Activated CD4-positive, CD25-positive, alpha-beta regulatory T cell treated with anti-CD3 and anti-CD28 coated beads, Interleukin-2, amount 50 U/mL, for 72 hours (primary cell): ENCODE measurements around the gene GSTA3.
"Not testable (repeated sequence)": the region's sequence is repeated elsewhere in the genome, so short reads cannot be mapped to it uniquely, and the experiment has no call there.

Experiments used
- DNase-seq: peaks from one replicate; pipeline ENCODE4 v3.0.0; 2021

GSTA3 gene

DNA sequence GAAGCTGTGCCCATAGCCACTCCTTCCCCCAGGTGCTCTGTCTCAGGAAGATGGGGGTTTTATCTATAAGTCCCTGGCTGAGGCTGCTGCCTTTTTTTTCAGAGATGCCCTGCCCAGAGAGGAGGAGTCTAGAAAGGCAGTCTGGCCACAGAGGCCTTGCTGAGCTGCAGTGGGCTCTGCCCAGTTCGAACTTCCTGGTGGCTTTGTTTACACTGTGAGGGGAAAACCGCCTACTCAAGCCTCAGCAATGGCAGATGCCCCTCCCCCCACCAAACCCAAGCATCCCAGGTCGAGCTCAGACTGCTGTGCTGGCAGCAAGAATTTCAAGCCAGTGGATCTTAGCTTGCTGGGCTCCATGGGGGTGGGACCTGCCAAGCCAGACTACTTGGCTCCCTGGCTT lies 53.4 kb downstream of the GSTA3 start:
- not testable (repeated sequence) for DNase-seq

DNA sequence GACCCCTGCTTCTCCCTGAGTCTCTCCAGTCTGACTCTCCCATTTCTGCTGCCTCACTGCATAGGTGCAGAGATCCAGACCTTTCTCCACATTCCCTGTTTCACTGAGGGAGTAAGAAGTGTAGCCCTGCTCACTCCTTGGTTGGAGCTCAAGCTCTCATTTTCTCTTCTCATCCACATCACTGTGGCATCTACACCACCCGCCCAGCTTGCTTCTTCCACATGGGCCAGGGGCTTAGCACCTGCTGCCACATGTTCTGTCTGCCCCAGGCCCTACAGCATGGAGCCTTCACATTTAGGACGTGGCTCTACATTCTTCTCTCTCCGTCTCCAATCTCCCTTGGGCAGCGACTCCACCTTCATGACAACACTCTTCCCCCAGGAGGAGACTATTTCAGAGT lies 60.4 kb downstream of the GSTA3 start:
- DNase-seq, result no peak
